GM21737 (cell line): ENCODE results near the gene IFNA10.
A peak's percentile ranks its signal among the peaks of the same experiment; 100 is the strongest.
"Not testable (repeated sequence)": the region's sequence is repeated elsewhere in the genome, so short reads cannot be mapped to it uniquely, and the experiment has no call there.

Experiments used
- ATAC-seq: cut with Tn5 transposase; IDR thresholded peaks from one replicate; pipeline ENCODE4 v1.9.1; 2021; ENCODE audit warnings: mild to moderate bottlenecking, moderate library complexity; ENCODE audit not compliant: unreplicated experiment

The IFNA10 gene

DNA sequence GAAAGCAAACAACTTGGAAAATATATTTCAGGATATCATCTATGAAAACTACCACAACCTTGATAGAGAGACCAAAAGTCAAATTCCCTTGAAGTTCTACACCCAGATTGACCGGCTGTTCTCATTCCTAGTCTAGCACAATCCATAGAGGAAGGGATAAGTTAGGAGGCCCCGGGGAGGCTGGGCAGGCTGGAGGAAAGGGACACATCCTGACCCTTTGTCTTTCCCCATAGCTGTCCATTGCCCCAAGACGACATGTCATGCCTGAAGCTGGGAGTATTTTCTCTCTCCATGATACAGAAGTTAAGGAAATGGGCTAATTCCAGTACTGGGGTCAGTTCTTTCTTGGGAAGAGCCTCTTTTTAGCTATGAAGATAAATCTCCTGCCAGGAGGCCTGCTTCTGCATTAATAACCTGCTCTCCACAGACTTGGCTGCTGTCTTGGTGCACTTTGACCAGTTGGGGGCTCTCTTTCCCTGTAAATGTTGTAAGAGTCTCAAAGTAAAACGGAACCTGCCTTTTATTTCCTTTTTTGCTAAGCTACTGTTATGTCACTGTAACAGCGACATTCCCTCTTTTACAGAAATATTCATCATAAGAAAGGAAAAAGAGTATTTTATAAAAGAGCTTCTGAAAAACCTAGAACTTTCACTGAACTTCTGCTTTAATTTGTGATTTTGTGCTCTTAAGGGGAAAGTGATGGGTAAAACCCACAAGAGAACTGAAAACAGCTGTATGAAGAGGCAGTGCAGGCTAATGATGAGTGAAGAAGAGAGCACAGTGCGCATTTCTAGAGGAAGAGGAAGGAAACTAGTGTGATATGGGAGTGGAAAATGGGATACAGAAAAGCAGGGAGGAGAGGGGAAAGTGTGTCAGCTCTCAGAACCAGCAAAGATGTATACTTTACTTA lies 11.8 kb downstream of the IFNA10 start:
- ATAC-seq = peak; percentile 91

DNA sequence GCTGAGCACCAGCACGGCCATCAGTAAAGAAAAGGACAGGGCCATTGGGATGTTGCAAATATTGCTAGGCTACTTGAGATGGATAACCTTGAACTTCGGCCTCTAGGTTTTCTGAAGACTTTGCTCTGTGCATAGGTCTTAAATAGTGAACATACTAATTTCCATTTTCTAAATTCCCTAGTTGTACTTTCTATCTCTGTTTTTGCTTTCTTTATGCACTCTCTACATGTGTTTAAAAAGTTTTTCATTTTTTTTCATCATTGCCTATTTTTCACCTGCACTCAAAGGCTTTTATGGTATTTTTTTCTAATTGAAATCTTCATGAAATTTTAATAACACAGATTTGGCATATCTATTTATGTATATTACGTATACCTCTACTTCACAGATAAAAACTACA lies 19.5 kb downstream of the IFNA10 start, which contains the start of gene IFNA4:
IFNA4 (minus strand) TSS at position 101 of the 400 bp plus-strand sequence; CDS start at position 45, 56 bp downstream.
- not testable (repeated sequence) for ATAC-seq

DNA sequence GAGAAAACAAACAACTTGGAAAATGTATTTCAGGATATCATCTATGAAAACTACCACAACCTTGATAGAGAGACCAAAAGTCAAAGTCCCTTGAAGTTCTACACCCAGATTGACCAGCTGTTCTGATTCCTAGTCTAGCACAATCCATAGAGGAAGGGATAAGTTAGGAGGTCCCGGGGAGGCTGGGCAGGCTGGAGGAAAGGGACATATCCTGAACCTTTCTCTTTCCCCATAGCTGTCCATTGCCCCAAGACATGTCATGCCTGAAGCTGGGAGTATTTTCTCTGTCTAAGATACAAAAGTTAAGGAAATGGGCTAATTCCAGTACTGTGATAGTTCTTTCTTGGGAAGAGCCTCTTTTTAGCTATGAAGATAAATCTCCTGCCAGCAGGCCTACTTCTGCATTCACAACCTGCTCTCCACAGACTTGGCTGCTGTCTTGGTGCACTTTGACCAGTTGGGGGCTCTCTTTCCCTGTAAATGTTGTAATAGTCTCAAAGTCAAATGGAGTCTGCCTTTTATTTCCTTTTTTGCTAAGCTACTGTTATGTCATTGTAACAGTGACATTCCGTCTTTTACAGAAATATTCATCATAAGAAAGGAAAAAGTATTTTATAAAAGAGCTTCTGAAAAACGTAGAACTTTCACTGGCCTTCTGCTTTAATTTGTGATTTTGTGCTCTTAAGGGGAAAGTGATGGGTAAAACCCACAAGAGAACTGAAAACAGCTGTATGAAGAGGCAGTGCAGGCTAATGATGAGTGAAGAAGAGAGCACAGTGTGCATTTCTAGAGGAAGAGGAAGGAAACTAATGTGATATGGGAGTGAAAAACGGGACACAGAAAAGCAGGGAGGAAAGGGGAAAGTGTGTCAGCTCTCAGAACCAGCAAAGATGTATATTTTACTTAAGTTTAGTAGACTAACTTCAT lies 23.9 kb downstream of the IFNA10 start:
- peak; percentile 88 for ATAC-seq

DNA sequence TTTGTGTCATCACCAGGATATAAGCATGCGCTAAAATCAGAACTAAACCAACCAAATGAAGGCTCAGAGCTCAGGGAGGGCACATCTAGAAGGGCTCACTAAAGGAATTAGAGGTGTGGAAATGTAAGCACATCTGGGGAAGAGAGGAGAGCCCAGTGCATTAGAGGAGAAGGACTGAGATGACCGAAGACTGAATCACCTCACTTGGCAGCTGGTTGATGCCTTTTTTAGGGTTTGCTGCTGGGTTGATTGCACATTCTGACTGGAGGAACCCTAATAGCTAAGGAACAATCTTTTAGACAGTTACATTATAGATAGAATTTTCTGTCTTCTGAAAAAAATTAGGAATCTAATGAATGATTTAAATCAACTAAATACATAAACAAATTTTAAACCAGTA lies 32.3 kb downstream of the IFNA10 start:
- ATAC-seq = no peak

DNA sequence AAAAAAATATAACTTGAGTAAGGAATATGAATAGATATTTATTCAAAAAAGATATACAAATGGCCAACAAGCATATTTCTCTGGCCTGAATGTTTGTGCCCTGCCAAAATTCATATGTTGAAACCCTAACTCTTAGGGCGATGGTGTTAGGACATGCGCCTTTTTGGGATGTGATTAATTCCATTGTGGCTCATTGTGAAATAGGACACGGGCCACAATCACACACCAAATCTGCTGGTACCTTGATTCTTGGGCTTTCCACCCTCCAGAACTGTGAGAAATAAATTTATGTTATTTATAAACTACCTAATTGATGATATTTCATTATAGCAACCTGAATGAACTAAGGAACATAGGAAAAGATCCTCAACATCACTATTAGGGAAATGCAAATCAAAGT lies 34.8 kb downstream of the IFNA10 start:
- ATAC-seq = no peak

DNA sequence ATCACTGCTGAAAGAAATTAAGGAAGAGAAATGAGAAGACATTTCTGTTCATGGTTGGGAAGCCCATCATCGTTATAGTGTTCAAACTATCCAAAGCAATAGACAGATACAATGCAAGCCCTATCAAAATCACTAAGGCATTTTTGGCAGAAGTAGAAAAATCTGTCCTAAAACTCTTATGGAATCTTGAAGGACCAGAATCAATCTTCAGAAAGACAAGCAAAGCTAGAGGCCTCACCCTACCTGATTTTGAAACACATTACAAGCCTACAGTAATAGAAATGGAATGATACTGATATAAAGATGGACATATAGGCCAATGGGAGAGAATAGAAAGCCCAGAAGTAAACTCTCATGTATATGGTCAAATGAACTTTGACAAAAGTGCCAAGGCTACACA lies 35.6 kb downstream of the IFNA10 start:
- no peak for ATAC-seq

DNA sequence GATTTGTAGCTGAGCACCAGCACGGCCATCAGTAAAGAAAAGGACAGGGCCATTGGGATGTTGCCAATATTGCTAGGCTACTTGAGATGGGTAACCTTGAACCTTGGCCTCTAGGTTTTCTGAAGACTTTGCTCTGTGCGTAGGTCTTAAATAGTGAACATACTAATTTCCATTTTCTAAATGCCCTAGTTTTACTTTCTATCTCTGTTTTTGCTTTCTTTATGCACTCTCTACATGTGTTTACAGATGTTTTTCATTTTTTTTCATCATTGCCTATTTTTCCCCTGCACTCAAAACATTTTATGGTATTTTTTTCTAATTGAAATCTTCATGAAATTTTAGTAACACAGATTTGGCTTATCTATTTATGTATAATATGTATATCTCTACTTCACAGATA lies 40.4 kb downstream of the IFNA10 start, which contains the start of gene IFNA21:
IFNA21 (minus strand) TSS at position 101 of the 400 bp plus-strand sequence; CDS start at position 53, 48 bp downstream.
- not testable (repeated sequence) for ATAC-seq

DNA sequence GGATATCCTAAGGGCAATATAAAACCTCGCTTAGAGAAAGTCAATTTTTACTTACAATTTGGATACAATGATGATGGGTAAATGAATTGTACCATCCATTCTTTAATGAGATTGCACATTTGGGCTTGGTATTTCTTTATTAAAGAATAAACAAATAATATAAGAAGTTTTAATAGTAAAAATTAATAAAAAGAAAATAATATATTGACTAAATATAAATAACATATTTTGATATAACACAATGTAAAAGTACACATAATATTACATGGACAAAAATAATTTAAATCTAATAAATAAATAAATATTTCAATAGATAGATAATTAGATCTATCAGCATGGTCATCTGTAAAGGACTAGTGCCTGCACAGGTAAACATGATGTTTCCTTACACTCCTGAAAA lies 41.4 kb downstream of the IFNA10 start:
- no peak for ATAC-seq

DNA sequence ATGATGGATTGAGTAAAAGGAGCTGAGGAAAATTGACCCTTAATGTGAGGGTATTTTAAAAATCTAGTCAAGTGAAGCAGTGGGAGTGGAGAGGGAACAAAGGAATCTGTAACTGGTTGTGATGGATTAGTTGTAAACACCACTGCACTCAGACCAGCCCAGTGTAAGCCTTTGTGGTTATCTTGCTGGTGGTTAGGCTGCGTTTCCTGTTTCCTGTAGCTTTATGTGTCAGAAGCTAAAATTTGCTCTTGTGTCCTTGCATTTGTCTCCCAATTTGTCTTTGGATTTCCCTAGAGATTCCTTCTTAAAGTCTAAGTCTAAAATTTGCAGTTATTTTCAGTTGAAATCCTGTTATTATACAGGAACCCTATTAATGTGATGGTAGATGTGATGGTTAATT lies 46.8 kb downstream of the IFNA10 start:
- ATAC-seq = peak; percentile 84
